OCI-LY3 (cell line): Measurements from ENCODE around the gene TTC39A.

Experiments
- H2AFZ ChIP-seq: fragments of 200-600, 300-600 bp; shearing (Covaris generic); 2 replicates; pipeline ENCODE4 v1.6.0; 2014; ENCODE audit warnings: antibody characterized with exemption, low read depth, low read length
- H3K27ac ChIP-seq: fragments of 200-600, 300-600 bp; sonication (generic); 2 replicates; pipeline ENCODE4 v1.5.1; 2014; ENCODE audit warnings: mild to moderate bottlenecking, low read length, moderate library complexity, mixed read lengths
- H3K27me3 ChIP-seq: fragments of 200-600, 300-600 bp; sonication (generic); 2 replicates; pipeline ENCODE4 v1.6.1; 2014; ENCODE audit warnings: low read depth, low read length, mixed read lengths
- H3K36me3 ChIP-seq: fragments of 200-600, 300-600 bp; sonication (generic); replicated peaks from 2 replicates; pipeline ENCODE3; 2014; ENCODE audit warnings: low read depth, low read length, mixed read lengths
- H3K4me1 ChIP-seq: fragments of 300-600, 200-600 bp; sonication (generic); 2 replicates; pipeline ENCODE4 v1.6.1; 2014; ENCODE audit warnings: low read length, mixed read lengths
- H3K4me2 ChIP-seq: fragments of 200-600, 300-600 bp; sonication (generic); 2 replicates; pipeline ENCODE4 v1.6.1; 2014; ENCODE audit warnings: low read length, mixed read lengths
- H3K4me3 ChIP-seq: fragments of 300-600, 200-600 bp; sonication (generic); 2 replicates; pipeline ENCODE4 v1.5.1; 2014; ENCODE audit warnings: antibody characterized with exemption, mild to moderate bottlenecking, low read length, moderate library complexity
- H3K79me2 ChIP-seq: fragments of 300-600, 200-600 bp; shearing (Covaris generic); 2 replicates; pipeline ENCODE4 v1.6.1; 2014; ENCODE audit warnings: mild to moderate bottlenecking, low read length, mixed read lengths
- H3K9ac ChIP-seq: fragments of 300-600, 200-600 bp; shearing (Covaris generic); 2 replicates; pipeline ENCODE4 v1.6.0; 2014; ENCODE audit warnings: mild to moderate bottlenecking, low read length, moderate library complexity
- H3K9me3 ChIP-seq: fragments of 200-600, 300-600 bp; shearing (Covaris generic); 2 replicates; pipeline ENCODE4 v1.6.1; 2014; ENCODE audit warnings: low read length, mixed read lengths; ENCODE audit not compliant: insufficient read depth
- H4K20me1 ChIP-seq: fragments of 200-600, 300-600 bp; sonication (generic); 2 replicates; pipeline ENCODE4 v1.6.1; 2016; ENCODE audit warnings: low read length, mixed read lengths; ENCODE audit not compliant: insufficient read depth
- EZH2phosphoT487 ChIP-seq: fragments of 200-600 bp; shearing (Covaris generic); IDR thresholded peaks from 2 replicates; pipeline ENCODE4 v1.6.1; 2018; ENCODE audit warnings: antibody characterized with exemption, mixed run types, low read depth
- TF ChIP-seq, protein P1 (sequence below): fragments of 200-600, 300-600 bp; sonication (generic); IDR thresholded peaks from 2 replicates; pipeline ENCODE4 v1.5.1; 2014; ENCODE audit warnings: antibody characterized with exemption, low read length, low read depth

The TTC39A gene

DNA sequence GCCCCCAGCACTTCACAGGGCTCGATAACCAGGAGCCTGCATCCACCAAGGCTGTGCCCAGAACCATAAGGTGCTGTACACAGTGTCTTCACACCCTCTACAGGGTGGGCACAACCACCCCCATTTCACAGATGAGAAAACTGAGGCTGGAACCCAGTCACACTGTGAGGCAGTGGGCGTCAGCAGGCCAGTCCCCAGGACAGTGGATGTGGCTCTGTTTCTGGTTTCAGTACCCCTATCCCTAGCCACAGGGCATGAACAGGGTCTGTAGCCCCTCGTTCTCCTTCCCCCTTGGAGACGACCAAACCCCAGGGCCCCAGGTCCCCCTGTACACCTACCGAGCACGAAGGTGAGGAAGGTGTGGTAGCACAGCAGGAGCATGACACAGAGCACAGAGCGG lies 27.6 kb downstream of the TTC39A start:
- peaks cover 27% of the 10 kb centered on the region for H3K4me1 ChIP-seq
- H3K9ac ChIP-seq, result no peak overlapping the region
- no peak for TF ChIP-seq EZH2phosphoT487
- TF ChIP-seq, protein P1, sequence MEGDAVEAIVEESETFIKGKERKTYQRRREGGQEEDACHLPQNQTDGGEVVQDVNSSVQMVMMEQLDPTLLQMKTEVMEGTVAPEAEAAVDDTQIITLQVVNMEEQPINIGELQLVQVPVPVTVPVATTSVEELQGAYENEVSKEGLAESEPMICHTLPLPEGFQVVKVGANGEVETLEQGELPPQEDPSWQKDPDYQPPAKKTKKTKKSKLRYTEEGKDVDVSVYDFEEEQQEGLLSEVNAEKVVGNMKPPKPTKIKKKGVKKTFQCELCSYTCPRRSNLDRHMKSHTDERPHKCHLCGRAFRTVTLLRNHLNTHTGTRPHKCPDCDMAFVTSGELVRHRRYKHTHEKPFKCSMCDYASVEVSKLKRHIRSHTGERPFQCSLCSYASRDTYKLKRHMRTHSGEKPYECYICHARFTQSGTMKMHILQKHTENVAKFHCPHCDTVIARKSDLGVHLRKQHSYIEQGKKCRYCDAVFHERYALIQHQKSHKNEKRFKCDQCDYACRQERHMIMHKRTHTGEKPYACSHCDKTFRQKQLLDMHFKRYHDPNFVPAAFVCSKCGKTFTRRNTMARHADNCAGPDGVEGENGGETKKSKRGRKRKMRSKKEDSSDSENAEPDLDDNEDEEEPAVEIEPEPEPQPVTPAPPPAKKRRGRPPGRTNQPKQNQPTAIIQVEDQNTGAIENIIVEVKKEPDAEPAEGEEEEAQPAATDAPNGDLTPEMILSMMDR, result no peak
- no peaks in the 10 kb centered on the region for H3K79me2 ChIP-seq
- no peaks in the 10 kb centered on the region for H3K36me3 ChIP-seq
- H3K4me2 ChIP-seq, result no peak overlapping the region
- no peak overlapping the region for H3K4me3 ChIP-seq
- H3K27ac ChIP-seq, result no peak overlapping the region
- H3K9me3 ChIP-seq, result no peaks in the 10 kb centered on the region
- H4K20me1 ChIP-seq, result no peaks in the 10 kb centered on the region
- no peak overlapping the region for H2AFZ ChIP-seq
- H3K27me3 ChIP-seq, result no peaks in the 10 kb centered on the region

DNA sequence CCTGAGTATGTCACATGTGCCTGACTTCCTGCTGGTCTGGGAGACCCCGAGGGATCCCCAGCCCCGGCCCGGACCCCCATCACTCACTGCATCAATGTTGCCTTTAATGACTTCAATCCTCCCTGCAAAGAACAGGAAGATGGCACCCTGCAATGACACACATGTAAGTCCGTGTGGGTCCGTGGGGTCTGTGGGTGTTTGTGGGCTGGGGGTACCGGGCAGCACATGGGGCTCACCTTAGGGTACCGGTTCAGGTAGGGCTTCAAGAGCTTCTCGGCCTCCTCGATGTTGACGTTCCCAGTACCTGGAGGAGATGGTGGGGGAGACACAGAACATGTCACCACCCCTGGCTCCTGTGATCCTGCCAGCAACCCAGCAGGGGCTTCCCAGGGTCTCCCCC lies 28.1 kb downstream of the TTC39A start:
- H3K4me1 ChIP-seq, result peaks cover 27% of the 10 kb centered on the region
- H4K20me1 ChIP-seq, result no peaks in the 10 kb centered on the region
- no peak overlapping the region for H3K4me2 ChIP-seq
- H3K27ac ChIP-seq, result no peak overlapping the region
- H3K27me3 ChIP-seq, result no peaks in the 10 kb centered on the region
- no peaks in the 10 kb centered on the region for H3K79me2 ChIP-seq
- H2AFZ ChIP-seq, result no peak overlapping the region
- H3K9ac ChIP-seq, result no peak overlapping the region
- no peaks in the 10 kb centered on the region for H3K9me3 ChIP-seq
- no peaks in the 10 kb centered on the region for H3K36me3 ChIP-seq
- H3K4me3 ChIP-seq, result no peak overlapping the region
- no peak for TF ChIP-seq EZH2phosphoT487
- TF ChIP-seq, protein P1, result no peak

DNA sequence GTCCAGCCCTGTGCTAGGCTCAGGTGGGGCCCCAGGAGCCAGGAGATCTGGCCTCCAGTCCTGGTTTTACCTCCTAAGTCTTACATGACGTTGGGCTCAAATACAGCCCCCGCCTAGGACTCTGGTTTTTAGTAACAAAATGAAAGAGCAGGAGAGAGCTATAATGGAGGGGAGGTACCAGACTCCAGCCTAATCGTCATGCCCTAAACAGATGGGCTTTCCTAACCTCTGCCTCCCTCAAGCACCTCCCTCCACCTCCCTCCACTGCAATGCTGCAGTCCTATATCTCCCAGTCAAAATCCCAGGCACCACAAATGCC lies 28.6 kb downstream of the TTC39A start:
- TF ChIP-seq, protein P1, result no peak
- TF ChIP-seq EZH2phosphoT487, result no peak
- no peak overlapping the region for H3K9ac ChIP-seq
- H3K9me3 ChIP-seq, result no peaks in the 10 kb centered on the region
- H3K4me3 ChIP-seq, result no peak overlapping the region
- H3K27me3 ChIP-seq, result no peaks in the 10 kb centered on the region
- no peaks in the 10 kb centered on the region for H4K20me1 ChIP-seq
- H3K4me2 ChIP-seq, result no peak overlapping the region
- H3K79me2 ChIP-seq, result no peaks in the 10 kb centered on the region
- H3K4me1 ChIP-seq, result peaks cover 27% of the 10 kb centered on the region
- no peaks in the 10 kb centered on the region for H3K36me3 ChIP-seq
- no peak overlapping the region for H2AFZ ChIP-seq
- H3K27ac ChIP-seq, result no peak overlapping the region

DNA sequence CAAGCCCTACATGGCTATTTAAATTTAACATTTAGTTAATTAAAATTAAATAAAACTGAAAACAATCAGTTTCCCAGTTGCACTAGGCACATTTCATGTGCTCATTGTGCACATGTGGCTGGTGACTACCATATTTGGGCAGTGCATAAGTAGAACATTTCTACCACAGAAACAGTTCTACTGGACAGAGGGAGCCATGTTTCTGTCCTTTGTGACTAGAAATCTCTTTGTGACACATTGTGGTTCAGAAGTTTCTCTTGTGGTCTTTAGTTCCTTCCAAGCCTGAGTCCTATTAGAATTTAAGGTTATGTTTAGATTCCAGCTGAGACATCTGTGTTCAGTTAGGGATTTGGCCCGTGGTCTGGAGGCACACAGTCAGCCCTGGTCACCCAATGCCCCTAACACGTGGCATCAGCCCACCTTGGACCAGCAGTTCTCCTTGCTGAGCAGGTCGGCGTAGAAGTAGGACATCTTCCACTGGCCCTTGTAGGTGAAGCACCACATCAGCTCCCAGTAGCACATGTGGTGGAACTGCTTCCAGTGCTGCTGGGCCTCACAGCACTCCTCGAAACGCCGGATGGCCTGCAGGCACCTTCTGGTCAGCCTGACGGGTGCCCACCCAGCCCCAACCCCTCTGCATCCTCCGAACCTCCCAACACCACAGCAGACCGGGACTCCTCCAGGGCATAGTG lies 29.1 kb downstream of the TTC39A start:
- Histone ChIP-seq H3K79me2 (no peaks in the 10 kb centered on the region), H3K27ac (no peak overlapping the region), H3K4me3 (no peak overlapping the region), H2AFZ (no peak overlapping the region), H3K9ac (no peak overlapping the region), H3K36me3 (no peaks in the 10 kb centered on the region), H3K4me2 (no peak overlapping the region), H3K9me3 (no peaks in the 10 kb centered on the region), H3K27me3 (no peaks in the 10 kb centered on the region), H3K4me1 (peaks cover 31% of the 10 kb centered on the region), H4K20me1 (no peaks in the 10 kb centered on the region)
- TF ChIP-seq EZH2phosphoT487, result no peak
- TF ChIP-seq, protein P1, result no peak
